Astrocyte (in vitro differentiated cells and primary cell): Measurements from ENCODE around the gene COQ10B. TPM values are rescaled to one million over a fixed set of nuclear protein-coding genes. Genes with fewer than 3 reads are reported as not detected.

Experiments used
- DNase-seq: peaks from one replicate; pipeline ENCODE4 v3.0.0-alpha.2; 2010; ENCODE audit warnings: low read depth
- FAIRE-seq: peaks from 2 replicates; lab custom pipeline; 2011; peaks lifted over from hg19 to GRCh38; lab: Jason Lieb, UNC
- H2AFZ ChIP-seq: 2 replicates; pipeline ENCODE4 v1.6.0; 2012; ENCODE audit warnings: low read depth, low read length, inconsistent platforms
- H3K27ac ChIP-seq: 2 replicates; pipeline ENCODE4 v1.5.1; 2011; ENCODE audit warnings: low read depth, low read length, inconsistent platforms
- H3K27me3 ChIP-seq: 2 replicates; pipeline ENCODE4 v1.6.0; 2011; ENCODE audit warnings: low read length, inconsistent platforms; ENCODE audit not compliant: insufficient read depth
- H3K36me3 ChIP-seq: 2 replicates; pipeline ENCODE4 v1.5.1; 2011; ENCODE audit warnings: low read length, inconsistent platforms; ENCODE audit not compliant: insufficient read depth
- H3K4me1 ChIP-seq: 2 replicates; pipeline ENCODE4 v1.5.1; 2011; ENCODE audit warnings: low read length, inconsistent platforms; ENCODE audit not compliant: insufficient read depth
- H3K4me2 ChIP-seq: 2 replicates; pipeline ENCODE4 v1.6.0; 2012; ENCODE audit warnings: low read length, inconsistent platforms
- H3K4me3 ChIP-seq: 2 replicates; pipeline ENCODE4 v1.5.1; 2011; ENCODE audit warnings: low read depth, mild to moderate bottlenecking, low read length, inconsistent platforms; ENCODE audit not compliant: insufficient read depth
- H3K79me2 ChIP-seq: 2 replicates; pipeline ENCODE4 v1.6.0; 2012; ENCODE audit warnings: mild to moderate bottlenecking, low read length, inconsistent platforms; ENCODE audit not compliant: insufficient read depth
- H3K9ac ChIP-seq: 2 replicates; pipeline ENCODE4 v1.6.0; 2012; ENCODE audit warnings: mild to moderate bottlenecking, low read length, inconsistent platforms
- H3K9me3 ChIP-seq: 2 replicates; pipeline ENCODE4 v1.5.1; 2012; ENCODE audit warnings: low read depth, mild to moderate bottlenecking, low read length, inconsistent platforms; ENCODE audit not compliant: insufficient read depth
- H4K20me1 ChIP-seq: 2 replicates; pipeline ENCODE4 v1.6.0; 2012; ENCODE audit warnings: low read length, inconsistent platforms; ENCODE audit not compliant: insufficient read depth
- H3K27ac Mint-ChIP-seq: one replicate; pipeline ENCODE4 v1.8.0; 2021; ENCODE audit warnings: mild to moderate bottlenecking, mixed read lengths; ENCODE audit not compliant: unreplicated experiment
- H3K27me3 Mint-ChIP-seq: one replicate; pipeline ENCODE4 v1.8.0; 2021; ENCODE audit warnings: low read depth, mixed read lengths; ENCODE audit not compliant: unreplicated experiment
- H3K36me3 Mint-ChIP-seq: one replicate; pipeline ENCODE4 v1.8.0; 2021; ENCODE audit warnings: low read depth, mixed read lengths; ENCODE audit not compliant: unreplicated experiment
- H3K4me1 Mint-ChIP-seq: one replicate; pipeline ENCODE4 v1.8.0; 2021; ENCODE audit warnings: low read depth, mixed read lengths; ENCODE audit not compliant: unreplicated experiment
- H3K4me3 Mint-ChIP-seq: one replicate; pipeline ENCODE4 v1.8.0; 2021; ENCODE audit warnings: mild to moderate bottlenecking, moderate library complexity, mixed read lengths; ENCODE audit not compliant: unreplicated experiment
- H3K9me3 Mint-ChIP-seq: one replicate; pipeline ENCODE4 v1.8.0; 2021; ENCODE audit warnings: mild to moderate bottlenecking, mixed read lengths; ENCODE audit not compliant: unreplicated experiment
- EZH2 ChIP-seq: IDR thresholded peaks from 2 replicates; pipeline ENCODE4 v1.6.1; 2012; ENCODE audit warnings: mild to moderate bottlenecking, low read length, inconsistent platforms; ENCODE audit not compliant: insufficient read depth
- total RNA-seq: library from RNA; stranded (reverse); gene quantifications from 2 replicates; pipeline ENCODE4 v1.2.1, GENCODE V29; 2021
- TF ChIP-seq, protein P1 (sequence below): IDR thresholded peaks from 2 replicates; pipeline ENCODE4 v1.5.1; 2011; ENCODE audit warnings: low read depth, mild to moderate bottlenecking, inconsistent platforms, low read length, moderate library complexity; ENCODE audit not compliant: insufficient read depth

The COQ10B gene
- total RNA-seq, 1 donor from 2014 or later: 46.0 TPM

DNA sequence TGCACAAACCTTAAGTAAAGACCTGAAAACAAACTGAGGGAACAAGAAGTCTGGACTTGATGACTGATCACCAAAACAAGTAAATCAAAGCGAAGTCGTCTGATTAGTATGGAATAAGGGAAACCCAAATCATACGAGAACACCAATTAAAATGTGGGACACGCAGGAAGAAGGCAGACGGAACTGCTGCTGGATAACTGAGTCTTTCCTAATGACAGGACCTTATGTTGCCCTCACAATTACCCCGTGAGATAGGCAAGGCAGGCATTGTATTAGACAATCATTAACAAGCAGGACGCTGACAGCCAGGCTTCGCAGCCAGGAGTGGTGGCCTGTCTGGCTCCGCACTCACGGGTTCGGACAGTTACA is 614 bp upstream of the COQ10B start:
- Histone ChIP-seq H3K27me3 (no peaks in the 10 kb centered on the region), H3K9ac (peak overlapping the region; percentile 91), H3K9me3 (no peaks in the 10 kb centered on the region), H3K27ac (peak overlapping the region; percentile 100), H3K4me3 (peak overlapping the region; percentile 81), H3K79me2 (peaks cover 41% of the 10 kb centered on the region), H3K4me2 (peak overlapping the region; percentile 95), H4K20me1 (peaks cover 33% of the 10 kb centered on the region), H3K36me3 (no peaks in the 10 kb centered on the region), H3K4me1 (peaks cover 15% of the 10 kb centered on the region), H2AFZ (peak overlapping the region; percentile 83)
- no peak for FAIRE-seq
- Mint-ChIP-seq H3K36me3 (no peaks in the 10 kb centered on the region), H3K27ac (peak overlapping the region; percentile 100), H3K4me3 (peak overlapping the region; percentile 98), H3K27me3 (no peaks in the 10 kb centered on the region), H3K4me1 (peaks cover 9% of the 10 kb centered on the region), H3K9me3 (no peaks in the 10 kb centered on the region)
- TF ChIP-seq, protein P1, sequence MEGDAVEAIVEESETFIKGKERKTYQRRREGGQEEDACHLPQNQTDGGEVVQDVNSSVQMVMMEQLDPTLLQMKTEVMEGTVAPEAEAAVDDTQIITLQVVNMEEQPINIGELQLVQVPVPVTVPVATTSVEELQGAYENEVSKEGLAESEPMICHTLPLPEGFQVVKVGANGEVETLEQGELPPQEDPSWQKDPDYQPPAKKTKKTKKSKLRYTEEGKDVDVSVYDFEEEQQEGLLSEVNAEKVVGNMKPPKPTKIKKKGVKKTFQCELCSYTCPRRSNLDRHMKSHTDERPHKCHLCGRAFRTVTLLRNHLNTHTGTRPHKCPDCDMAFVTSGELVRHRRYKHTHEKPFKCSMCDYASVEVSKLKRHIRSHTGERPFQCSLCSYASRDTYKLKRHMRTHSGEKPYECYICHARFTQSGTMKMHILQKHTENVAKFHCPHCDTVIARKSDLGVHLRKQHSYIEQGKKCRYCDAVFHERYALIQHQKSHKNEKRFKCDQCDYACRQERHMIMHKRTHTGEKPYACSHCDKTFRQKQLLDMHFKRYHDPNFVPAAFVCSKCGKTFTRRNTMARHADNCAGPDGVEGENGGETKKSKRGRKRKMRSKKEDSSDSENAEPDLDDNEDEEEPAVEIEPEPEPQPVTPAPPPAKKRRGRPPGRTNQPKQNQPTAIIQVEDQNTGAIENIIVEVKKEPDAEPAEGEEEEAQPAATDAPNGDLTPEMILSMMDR: no peak
- TF ChIP-seq EZH2: no peak
- no peak for DNase-seq

DNA sequence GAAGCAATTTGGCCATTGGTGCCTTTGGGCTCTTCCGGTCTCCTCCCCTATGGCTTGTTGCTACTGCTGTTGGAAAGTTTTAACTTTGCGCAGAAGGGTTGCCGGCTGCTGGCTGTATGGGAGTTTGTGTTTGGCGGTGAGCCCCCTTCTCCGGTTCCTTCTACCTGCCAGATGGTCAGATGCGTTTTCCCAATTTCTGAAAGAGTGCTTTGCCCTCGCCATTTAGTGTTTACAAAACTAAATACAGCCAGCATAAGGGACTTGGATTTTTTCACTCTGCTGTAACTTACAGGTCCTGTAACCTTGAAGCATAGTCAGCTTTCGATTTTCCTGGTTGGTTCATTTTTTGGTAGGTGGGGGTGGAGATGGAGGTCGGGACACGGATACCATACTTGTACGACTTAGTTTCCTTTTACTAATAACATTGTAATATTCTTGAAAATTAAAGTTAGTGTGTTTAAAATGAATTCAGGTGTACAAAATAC is 604 bp downstream of the COQ10B start:
- Mint-ChIP-seq H3K9me3 (no peaks in the 10 kb centered on the region), H3K27ac (peak overlapping the region; percentile 100), H3K27me3 (no peaks in the 10 kb centered on the region), H3K36me3 (no peaks in the 10 kb centered on the region), H3K4me3 (peak overlapping the region; percentile 98), H3K4me1 (peaks cover 9% of the 10 kb centered on the region)
- DNase-seq: peak; percentile 89
- H3K27me3 ChIP-seq: no peaks in the 10 kb centered on the region
- TF ChIP-seq, protein P1: no peak
- TF ChIP-seq EZH2: no peak
- no peaks in the 10 kb centered on the region for H3K36me3 ChIP-seq
- H3K4me1 ChIP-seq: peaks cover 15% of the 10 kb centered on the region
- peak overlapping the region; percentile 97 for H3K4me3 ChIP-seq
- peak overlapping the region; percentile 85 for H3K4me2 ChIP-seq
- H3K9ac ChIP-seq: peak overlapping the region; percentile 100
- no peak for FAIRE-seq
- peak overlapping the region; percentile 100 for H3K27ac ChIP-seq
- peaks cover 53% of the 10 kb centered on the region for H3K79me2 ChIP-seq
- no peaks in the 10 kb centered on the region for H3K9me3 ChIP-seq
- peak overlapping the region; percentile 55 for H2AFZ ChIP-seq
- H4K20me1 ChIP-seq: peaks cover 45% of the 10 kb centered on the region

DNA sequence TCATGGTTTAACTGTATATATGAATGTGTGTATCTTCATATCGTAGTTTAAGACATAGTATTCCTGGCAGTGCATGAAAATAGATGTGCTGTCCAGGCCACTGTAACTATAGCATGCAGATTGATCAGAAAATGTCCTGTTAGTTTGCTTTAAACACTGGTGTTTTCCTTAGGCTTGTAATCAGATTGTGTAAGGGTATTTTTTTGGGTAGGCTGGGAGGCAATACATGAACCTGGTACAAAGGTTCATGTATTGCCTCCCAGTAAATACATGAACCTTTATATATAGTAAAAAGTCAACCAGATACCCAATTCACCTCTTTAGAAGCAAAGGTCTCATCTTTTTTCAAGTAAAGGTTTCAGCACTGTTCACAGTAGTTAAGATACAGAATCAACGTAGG is 1.6 kb downstream of the COQ10B start:
- peaks cover 54% of the 10 kb centered on the region for H4K20me1 ChIP-seq
- no peaks in the 10 kb centered on the region for H3K9me3 Mint-ChIP-seq

More for the DNA sequence above, 1.6 kb downstream of the COQ10B start:
- Histone ChIP-seq H3K27ac (peak overlapping the region; percentile 100), H3K4me2 (peak overlapping the region; percentile 85), H2AFZ (no peak overlapping the region), H3K27me3 (no peaks in the 10 kb centered on the region), H3K36me3 (no peaks in the 10 kb centered on the region), H3K9me3 (no peaks in the 10 kb centered on the region), H3K4me3 (peak overlapping the region; percentile 97), H3K4me1 (peaks cover 15% of the 10 kb centered on the region), H3K79me2 (peaks cover 62% of the 10 kb centered on the region), H3K9ac (peak overlapping the region; percentile 100)
- H3K4me3 Mint-ChIP-seq: peak overlapping the region; percentile 98
- DNase-seq: no peak
- FAIRE-seq: no peak
- no peaks in the 10 kb centered on the region for H3K27me3 Mint-ChIP-seq
- peak overlapping the region; percentile 100 for H3K27ac Mint-ChIP-seq
- no peak for TF ChIP-seq EZH2
- TF ChIP-seq, protein P1: no peak
- peaks cover 14% of the 10 kb centered on the region for H3K4me1 Mint-ChIP-seq
- no peaks in the 10 kb centered on the region for H3K36me3 Mint-ChIP-seq
